Activated gamma-delta T cell treated with anti-CD3 and anti-CD28 coated beads, Interleukin-2, amount 50 U/mL, for 16 hours (primary cell): Measurements from ENCODE around the gene GRB10.

Experiments
- DNase-seq: peaks from one replicate; pipeline ENCODE4 v3.0.0-alpha.2; 2020; ENCODE audit warnings: low read depth

The GRB10 gene

GRCh38 chr7:50667789-50668226 lies 114.9 kb downstream of the GRB10 start:
- no peak for DNase-seq

GRCh38 chr7:50667338-50667737 lies 115.4 kb downstream of the GRB10 start:
- DNase-seq, result no peak

GRCh38 chr7:50666124-50666496 lies 116.6 kb downstream of the GRB10 start:
- no peak for DNase-seq

GRCh38 chr7:50665403-50666123 lies 117.1 kb downstream of the GRB10 start:
- no peak for DNase-seq

- DNase-seq, result no peak
Observed at GRCh38 chr7:50664937-50665336, 117.8 kb downstream of the GRB10 start.

GRCh38 chr7:50664461-50664922 lies 118.2 kb downstream of the GRB10 start:
- no peak for DNase-seq

- DNase-seq, result no peak
Observed at GRCh38 chr7:50663396-50664102, 119.1 kb downstream of the GRB10 start.

- DNase-seq, result no peak
Observed at GRCh38 chr7:50662996-50663395, 119.7 kb downstream of the GRB10 start.

- no peak for DNase-seq
Observed at GRCh38 chr7:50662041-50662694, 120.5 kb downstream of the GRB10 start.

GRCh38 chr7:50661345-50662040 lies 121.2 kb downstream of the GRB10 start:
- no peak for DNase-seq

- DNase-seq, result no peak
Observed at GRCh38 chr7:50660830-50661175, 121.9 kb downstream of the GRB10 start.

- peak; percentile 32 for DNase-seq
Observed at GRCh38 chr7:50660040-50660829, 122.5 kb downstream of the GRB10 start.

GRCh38 chr7:50659329-50659965 lies 123.2 kb downstream of the GRB10 start:
- DNase-seq, result no peak

GRCh38 chr7:50658696-50659095 lies 124.0 kb downstream of the GRB10 start:
- no peak for DNase-seq

- no peak for DNase-seq
Observed at GRCh38 chr7:50657912-50658311, 124.8 kb downstream of the GRB10 start.

GRCh38 chr7:50657341-50657873 lies 125.3 kb downstream of the GRB10 start:
- DNase-seq, result no peak

- DNase-seq, result no peak
Observed at GRCh38 chr7:50656141-50656895, 126.4 kb downstream of the GRB10 start.

- no peak for DNase-seq
Observed at GRCh38 chr7:50655490-50655889, 127.2 kb downstream of the GRB10 start.

GRCh38 chr7:50655020-50655419 lies 127.7 kb downstream of the GRB10 start:
- DNase-seq, result no peak

GRCh38 chr7:50653981-50654425 lies 128.7 kb downstream of the GRB10 start:
- no peak for DNase-seq
